Lower leg skin (tissue), 4 donors: ENCODE results near the gene C6orf118. TPM values are rescaled to one million over a fixed set of nuclear protein-coding genes. Genes with fewer than 3 reads are reported as not detected.

Source experiments
- DNase-seq, 2 donors: peaks; one replicate each; pipeline ENCODE4 v3.0.0-alpha.2; 2019; ENCODE audit warnings: low spot score in 2 of 2
- H3K4me3 ChIP-seq: fragments of 200-600 bp; sonication (generic); 2 replicates; pipeline ENCODE4 v1.5.1; 2017; ENCODE audit warnings: mild to moderate bottlenecking, low read depth; ENCODE audit not compliant: poor library complexity, severe bottlenecking
- POLR2A ChIP-seq, 2 donors: fragments of 450-650 bp; IDR thresholded peaks; one replicate each; pipeline ENCODE4 v1.6.1; 2016 to 2017; ENCODE audit warnings: antibody characterized with exemption in 2 of 2, mild to moderate bottlenecking in 1 of 2, moderate library complexity in 1 of 2
- WGBS, 2 donors: methylation state at CpG; one replicate each; pipeline ENCODE4 v1.1.5; 2018; 5-methylcytosine and 5-hydroxymethylcytosine counted together
- intact Hi-C: fragments of 100-400 bp; cut with DNase I; formaldehyde crosslinking; loops from one replicate; pipeline ENCODE4 v1.15.0; 2023; ENCODE audit warnings: low total_unique reads
- total RNA-seq, 4 donors: library from RNA; depleted of rRNA; stranded (reverse); fragments of >200 nt; gene quantifications; one replicate each; pipeline ENCODE4 v1.1.0, GENCODE V29; 2016
- TF ChIP-seq, protein P1 (sequence below), 3 donors: fragments of 450-650 bp; IDR thresholded peaks; one replicate each; pipeline ENCODE4 v1.5.1; 2016; ENCODE audit warnings: antibody characterized with exemption in 3 of 3, mild to moderate bottlenecking in 3 of 3, moderate library complexity in 2 of 3

Gene C6orf118
- not detected for total RNA-seq

DNA sequence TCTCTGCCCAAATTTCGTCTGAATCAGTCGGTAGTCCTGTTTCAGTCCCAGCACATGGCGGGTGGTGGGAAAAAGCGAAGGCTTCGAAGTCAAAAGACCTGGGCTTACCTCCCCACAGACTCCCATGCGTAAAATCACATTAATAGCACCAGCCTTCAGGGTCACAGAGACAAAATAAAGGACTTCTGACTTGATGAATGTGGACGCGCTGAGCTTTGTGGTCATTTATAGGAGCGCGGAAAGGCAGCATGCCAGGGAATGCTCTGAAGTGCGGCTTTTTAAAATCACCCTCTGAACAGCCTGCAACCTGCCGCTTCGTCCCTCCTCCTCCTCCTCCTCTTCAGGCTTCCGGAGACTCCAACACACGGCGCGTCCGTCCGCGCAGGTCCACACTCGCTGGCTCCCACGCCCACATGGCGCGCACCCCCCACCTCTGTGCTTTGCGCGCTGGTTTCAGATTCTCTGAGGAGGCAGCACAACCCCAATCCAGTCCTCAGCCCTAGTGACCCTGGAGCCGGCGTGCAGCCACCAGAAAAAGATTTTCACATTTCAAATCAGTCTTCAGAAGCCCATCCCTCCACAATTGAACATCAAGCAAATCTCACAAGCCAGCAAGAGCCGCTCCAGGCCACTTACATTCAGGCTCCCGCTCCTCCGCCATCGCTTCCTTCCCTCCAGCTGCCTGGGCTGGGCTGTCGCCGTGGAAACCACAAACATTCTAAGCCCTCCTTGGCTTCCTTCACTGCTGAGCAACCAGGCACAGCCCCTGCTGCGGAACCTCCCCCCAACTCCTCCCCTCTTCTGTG is at the start of gene C6orf118:
Gene C6orf118 (minus strand): TSS at position 680 of the 806 bp plus-strand sequence. CDS start 19 bp downstream, at position 661.
- WGBS, 2 donors = 7 to 8% methylated on average over 35 of the region's 35 CpGs
- intact Hi-C loops = no loop called here
- H3K4me3 ChIP-seq = no peak within 1 kb of the TSS
- DNase-seq = no peak
- TF ChIP-seq, protein P1, sequence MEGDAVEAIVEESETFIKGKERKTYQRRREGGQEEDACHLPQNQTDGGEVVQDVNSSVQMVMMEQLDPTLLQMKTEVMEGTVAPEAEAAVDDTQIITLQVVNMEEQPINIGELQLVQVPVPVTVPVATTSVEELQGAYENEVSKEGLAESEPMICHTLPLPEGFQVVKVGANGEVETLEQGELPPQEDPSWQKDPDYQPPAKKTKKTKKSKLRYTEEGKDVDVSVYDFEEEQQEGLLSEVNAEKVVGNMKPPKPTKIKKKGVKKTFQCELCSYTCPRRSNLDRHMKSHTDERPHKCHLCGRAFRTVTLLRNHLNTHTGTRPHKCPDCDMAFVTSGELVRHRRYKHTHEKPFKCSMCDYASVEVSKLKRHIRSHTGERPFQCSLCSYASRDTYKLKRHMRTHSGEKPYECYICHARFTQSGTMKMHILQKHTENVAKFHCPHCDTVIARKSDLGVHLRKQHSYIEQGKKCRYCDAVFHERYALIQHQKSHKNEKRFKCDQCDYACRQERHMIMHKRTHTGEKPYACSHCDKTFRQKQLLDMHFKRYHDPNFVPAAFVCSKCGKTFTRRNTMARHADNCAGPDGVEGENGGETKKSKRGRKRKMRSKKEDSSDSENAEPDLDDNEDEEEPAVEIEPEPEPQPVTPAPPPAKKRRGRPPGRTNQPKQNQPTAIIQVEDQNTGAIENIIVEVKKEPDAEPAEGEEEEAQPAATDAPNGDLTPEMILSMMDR (IDR thresholded peaks at IDR 0.05) = no peak
- TF ChIP-seq POLR2A (IDR thresholded peaks at IDR 0.05) = no peak

DNA sequence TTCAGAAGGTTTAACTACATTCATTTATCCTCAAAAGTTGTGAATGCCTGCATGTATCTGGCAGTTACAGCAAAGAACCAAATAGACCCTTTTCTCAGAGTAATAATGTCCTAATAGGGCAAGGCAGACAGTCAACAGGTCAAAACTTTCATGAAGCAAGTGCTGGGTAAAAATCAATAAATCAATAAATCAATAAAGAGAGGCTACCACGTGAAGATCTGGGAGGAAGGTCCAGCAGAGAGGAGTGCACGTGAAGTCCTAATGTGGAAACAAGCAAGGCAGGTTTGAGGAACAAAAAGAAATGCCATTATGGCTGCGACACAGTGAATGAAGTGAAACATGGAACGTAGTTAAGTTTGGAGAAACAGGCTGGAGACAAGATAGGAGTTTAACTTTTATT is 36.3 kb upstream of the C6orf118 start:
- intact Hi-C loops = no loop called here
- TF ChIP-seq, protein P1 (IDR thresholded peaks at IDR 0.05) = no peak
- TF ChIP-seq POLR2A (IDR thresholded peaks at IDR 0.05) = no peak
- WGBS, 2 donors = 83 to 84% methylated on average over 4 of the region's 4 CpGs
- DNase-seq = no peak
- H3K4me3 ChIP-seq = no peak overlapping the region

- intact Hi-C loops = no loop called here
- TF ChIP-seq, protein P1 (IDR thresholded peaks at IDR 0.05) = no peak
- no peak for TF ChIP-seq POLR2A (IDR thresholded peaks at IDR 0.05)
- no peak overlapping the region for H3K4me3 ChIP-seq
- no peak for DNase-seq
- WGBS, 2 donors = 60 to 69% methylated on average over 5 of the region's 5 CpGs
Observed at GRCh38 chr6:165340532-165340931, 31.1 kb upstream of the C6orf118 start.

- DNase-seq = no peak
- intact Hi-C loops = no loop called here
- TF ChIP-seq, protein P1 (IDR thresholded peaks at IDR 0.05) = no peak
- no peak for TF ChIP-seq POLR2A (IDR thresholded peaks at IDR 0.05)
- no peak overlapping the region for H3K4me3 ChIP-seq
- WGBS, 2 donors = 61 to 66% methylated on average over 7 of the region's 7 CpGs
Observed at GRCh38 chr6:165325609-165326008, 16.2 kb upstream of the C6orf118 start.

DNA sequence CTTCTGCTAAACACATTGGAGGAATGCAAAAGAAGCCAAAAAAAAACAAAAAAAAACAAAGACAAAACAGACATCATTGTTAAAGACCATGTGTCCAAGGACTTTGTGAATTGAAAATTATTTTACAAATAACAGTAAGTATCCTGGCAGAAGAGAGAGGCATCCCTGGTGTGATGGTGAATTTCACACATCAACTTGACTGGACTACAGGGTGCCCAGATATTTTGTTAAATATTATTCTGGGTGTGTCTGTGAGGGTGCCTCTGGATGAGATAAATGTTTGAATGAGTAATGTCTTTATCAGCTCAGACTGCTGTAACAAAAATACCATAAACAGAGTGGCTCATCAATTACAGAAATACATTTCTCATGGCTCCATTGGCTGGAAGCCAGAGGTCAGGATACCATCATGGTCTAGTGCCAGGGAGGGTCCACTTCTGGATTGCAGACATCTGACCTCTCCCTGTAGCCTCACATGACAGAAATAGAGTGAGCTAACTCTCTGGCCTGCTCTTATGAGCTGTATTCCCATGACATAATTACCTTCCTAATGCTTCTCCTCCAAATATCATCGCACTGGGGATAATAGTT is 12.2 kb upstream of the C6orf118 start:
- H3K4me3 ChIP-seq = no peak overlapping the region
- no peak for TF ChIP-seq POLR2A (IDR thresholded peaks at IDR 0.05)
- TF ChIP-seq, protein P1 (IDR thresholded peaks at IDR 0.05) = no peak
- DNase-seq = no peak
- WGBS, 2 donors = 79 to 81% methylated on average over 1 of the region's 1 CpG
- intact Hi-C loops = no loop called here
